Measurements from ENCODE around the gene KRT8.
"Not testable (repeated sequence)": the region's sequence is repeated elsewhere in the genome, so short reads cannot be mapped to it uniquely, and the experiment has no call there.

KRT8 gene

DNA sequence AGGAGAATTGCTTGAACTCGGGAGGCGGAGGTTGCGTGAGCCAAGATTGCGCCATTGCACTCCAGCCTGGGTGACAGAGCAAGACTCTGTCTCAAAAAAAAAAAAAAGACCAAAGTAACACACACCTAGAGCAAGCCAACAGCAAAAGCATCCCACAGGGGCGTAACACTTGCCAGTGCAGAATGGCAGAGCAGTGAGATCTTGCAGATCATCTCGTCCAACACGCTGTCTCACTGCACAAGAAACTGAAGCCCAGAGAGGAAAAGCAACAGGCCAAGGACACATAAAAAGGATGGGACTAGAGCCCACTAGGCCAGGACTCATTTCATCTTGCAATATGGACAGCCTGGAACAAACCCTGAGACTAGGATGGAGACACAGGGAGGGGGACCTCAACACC is 43.4 kb downstream of the KRT8 start:
- no peaks in the 10 kb centered on the region for H3K9me3 Mint-ChIP-seq
- H3K4me1 Mint-ChIP-seq (ENCODE audit: low read depth) = no peaks in the 10 kb centered on the region
- H3K36me3 Mint-ChIP-seq (ENCODE audit: low read depth) = no peaks in the 10 kb centered on the region
- H3K27me3 Mint-ChIP-seq = no peaks in the 10 kb centered on the region
- H3K4me3 Mint-ChIP-seq = no peak overlapping the region
- no peak for DNase-seq
- no peak overlapping the region for H3K27ac Mint-ChIP-seq

DNA sequence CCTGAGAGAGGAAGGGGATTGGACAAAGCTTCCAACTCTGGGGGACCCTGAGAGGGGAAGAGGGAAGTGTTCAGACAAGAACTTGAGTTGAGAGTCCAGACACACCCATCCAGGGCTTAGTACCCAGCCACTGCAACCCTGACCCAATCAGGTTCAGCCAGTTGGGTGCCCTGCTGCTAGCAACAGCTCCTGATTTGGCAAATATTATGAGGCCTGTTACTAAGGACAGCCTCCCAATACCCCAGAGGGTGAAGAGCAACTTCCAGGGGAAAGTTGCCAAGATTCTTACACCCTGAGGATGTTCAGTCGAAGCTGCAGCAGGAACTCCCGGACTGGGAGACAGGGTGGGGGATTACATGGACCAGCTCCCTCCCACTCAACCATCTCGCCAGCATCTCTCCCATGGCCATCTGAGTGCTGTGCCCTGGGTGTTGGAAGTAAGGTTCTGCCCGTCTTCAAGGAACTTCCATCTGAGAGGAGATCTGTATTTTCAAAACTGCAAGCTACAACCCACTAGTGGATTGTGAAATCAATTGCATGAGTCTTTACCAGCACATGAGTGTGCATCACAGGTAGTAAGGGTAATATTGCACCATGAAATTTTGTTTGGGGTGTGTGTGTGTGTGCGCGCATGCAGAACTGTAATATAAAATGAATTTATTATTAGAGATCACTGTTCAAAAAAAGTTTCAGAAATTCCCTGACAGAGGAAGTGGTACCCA is 44.6 kb downstream of the KRT8 start:
- no peaks in the 10 kb centered on the region for H3K27me3 Mint-ChIP-seq
- H3K4me3 Mint-ChIP-seq = no peak overlapping the region
- H3K36me3 Mint-ChIP-seq (ENCODE audit: low read depth) = no peaks in the 10 kb centered on the region
- peaks cover 2% of the 10 kb centered on the region for H3K4me1 Mint-ChIP-seq (ENCODE audit: low read depth)
- H3K9me3 Mint-ChIP-seq = no peaks in the 10 kb centered on the region
- H3K27ac Mint-ChIP-seq = no peak overlapping the region
- no peak for DNase-seq

DNA sequence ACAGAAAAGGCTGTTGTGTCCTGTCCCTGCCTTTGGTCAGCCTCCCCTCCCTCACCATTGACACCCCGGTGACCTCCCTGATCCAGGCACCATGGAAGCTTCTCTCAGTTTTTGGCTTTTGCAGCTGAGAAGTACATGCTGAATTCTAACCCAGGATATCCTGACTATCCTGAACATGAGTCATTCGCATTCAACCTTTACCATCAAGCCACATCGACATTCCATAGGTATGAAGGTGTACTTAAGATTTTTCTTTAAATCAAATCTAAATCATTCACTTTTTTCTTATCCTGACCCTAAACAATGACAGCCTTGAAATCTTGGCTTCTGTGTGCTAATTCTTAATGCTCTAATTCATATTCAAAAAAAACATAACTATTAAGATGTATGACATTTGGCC is 47.4 kb downstream of the KRT8 start:
- no peak for DNase-seq
- H3K4me3 Mint-ChIP-seq = no peak overlapping the region
- no peak overlapping the region for H3K27ac Mint-ChIP-seq
- peaks cover 2% of the 10 kb centered on the region for H3K4me1 Mint-ChIP-seq (ENCODE audit: low read depth)
- no peaks in the 10 kb centered on the region for H3K36me3 Mint-ChIP-seq (ENCODE audit: low read depth)
- H3K9me3 Mint-ChIP-seq = no peaks in the 10 kb centered on the region
- no peaks in the 10 kb centered on the region for H3K27me3 Mint-ChIP-seq

DNA sequence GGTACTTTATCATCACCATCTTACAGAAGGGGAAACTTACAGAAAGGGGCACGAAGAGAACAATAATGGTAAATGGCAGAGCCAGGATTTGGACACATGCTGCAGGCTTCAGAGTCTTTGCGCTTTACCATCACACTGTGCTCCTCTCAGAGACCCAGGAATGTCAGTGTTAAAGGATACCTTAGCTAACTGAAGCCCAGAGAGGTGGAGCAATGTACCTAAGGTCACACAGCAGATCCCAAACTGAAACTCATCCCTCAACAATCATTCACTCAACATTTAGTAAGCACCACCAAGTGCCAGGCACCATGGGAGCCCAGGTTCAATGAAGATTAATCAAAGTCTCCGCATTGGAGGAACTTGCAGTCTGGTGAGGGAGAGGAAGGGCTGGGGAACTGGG is 48.1 kb downstream of the KRT8 start:
- no peak overlapping the region for H3K27ac Mint-ChIP-seq
- DNase-seq = no peak
- H3K4me1 Mint-ChIP-seq (ENCODE audit: low read depth) = peaks cover 2% of the 10 kb centered on the region
- H3K4me3 Mint-ChIP-seq = no peak overlapping the region
- H3K9me3 Mint-ChIP-seq = no peaks in the 10 kb centered on the region
- no peaks in the 10 kb centered on the region for H3K36me3 Mint-ChIP-seq (ENCODE audit: low read depth)
- no peaks in the 10 kb centered on the region for H3K27me3 Mint-ChIP-seq

DNA sequence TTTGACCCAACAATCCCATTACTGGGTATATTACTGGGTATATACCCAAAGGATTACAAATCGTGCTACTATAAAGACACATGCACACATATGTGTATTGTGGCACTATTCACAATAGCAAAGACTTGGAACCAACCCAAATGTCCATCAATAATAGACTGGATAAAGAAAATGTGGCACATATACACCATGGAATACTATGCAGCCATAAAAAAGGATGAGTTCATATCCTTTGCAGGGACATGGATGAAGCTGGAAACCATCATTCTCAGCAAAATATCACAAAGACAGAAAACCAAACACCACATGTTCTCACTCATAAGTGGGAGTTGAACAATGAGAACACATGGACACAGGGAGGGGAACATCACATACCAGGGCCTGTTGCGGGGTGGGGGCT is 48.8 kb downstream of the KRT8 start:
- not testable (repeated sequence) for H3K4me1 Mint-ChIP-seq (ENCODE audit: low read depth); H3K36me3 Mint-ChIP-seq (ENCODE audit: low read depth); H3K4me3 Mint-ChIP-seq; H3K27ac Mint-ChIP-seq; DNase-seq; H3K9me3 Mint-ChIP-seq; H3K27me3 Mint-ChIP-seq

DNA sequence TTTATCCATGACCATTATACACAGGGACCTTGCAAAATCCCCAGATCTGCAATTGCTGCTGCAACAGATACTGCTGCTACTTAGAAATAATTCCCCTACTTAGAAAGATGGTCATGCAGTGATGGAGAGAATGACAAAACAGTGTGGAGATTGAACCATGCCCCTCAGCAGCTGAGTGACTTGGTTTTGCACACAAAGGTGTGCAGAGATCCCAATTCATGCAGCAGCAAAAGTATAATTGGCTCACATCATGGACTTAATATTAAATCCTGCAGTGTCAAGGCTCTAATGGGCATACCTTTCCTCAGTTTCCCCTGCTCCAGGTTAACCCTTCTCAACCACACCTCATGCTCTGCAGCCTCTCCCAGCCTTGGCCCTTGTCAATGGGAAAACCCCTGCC is 53.1 kb downstream of the KRT8 start:
- H3K4me1 Mint-ChIP-seq (ENCODE audit: low read depth) = peaks cover 6% of the 10 kb centered on the region
- no peak overlapping the region for H3K27ac Mint-ChIP-seq
- no peaks in the 10 kb centered on the region for H3K36me3 Mint-ChIP-seq (ENCODE audit: low read depth)
- no peaks in the 10 kb centered on the region for H3K9me3 Mint-ChIP-seq
- DNase-seq = no peak
- no peak overlapping the region for H3K4me3 Mint-ChIP-seq
- peaks cover 3% of the 10 kb centered on the region for H3K27me3 Mint-ChIP-seq

DNA sequence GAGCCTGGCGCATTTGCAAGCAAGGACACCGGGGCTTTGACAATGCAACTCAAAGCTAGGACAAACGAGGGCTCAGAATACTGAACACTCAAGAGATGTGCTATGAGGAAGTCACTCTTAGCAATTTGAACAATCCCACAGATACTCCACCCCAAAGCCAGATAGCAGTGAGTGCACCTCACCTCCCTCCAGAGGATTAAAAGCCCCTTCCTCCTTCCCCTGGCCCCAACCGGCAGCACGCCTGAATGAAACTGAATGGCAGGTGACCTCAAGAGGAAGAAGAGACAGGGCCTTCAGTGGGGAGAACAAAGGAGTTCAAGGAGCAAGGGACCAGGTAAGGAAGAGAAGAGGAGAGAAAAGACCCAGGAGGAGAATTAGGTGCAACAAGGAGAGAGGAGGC is 54.2 kb downstream of the KRT8 start:
- Mint-ChIP-seq H3K9me3 (no peaks in the 10 kb centered on the region), H3K4me3 (no peak overlapping the region), H3K27ac (no peak overlapping the region), H3K36me3 (ENCODE audit: low read depth) (no peaks in the 10 kb centered on the region), H3K27me3 (peaks cover 3% of the 10 kb centered on the region), H3K4me1 (ENCODE audit: low read depth) (peaks cover 6% of the 10 kb centered on the region)
- DNase-seq = no peak

DNA sequence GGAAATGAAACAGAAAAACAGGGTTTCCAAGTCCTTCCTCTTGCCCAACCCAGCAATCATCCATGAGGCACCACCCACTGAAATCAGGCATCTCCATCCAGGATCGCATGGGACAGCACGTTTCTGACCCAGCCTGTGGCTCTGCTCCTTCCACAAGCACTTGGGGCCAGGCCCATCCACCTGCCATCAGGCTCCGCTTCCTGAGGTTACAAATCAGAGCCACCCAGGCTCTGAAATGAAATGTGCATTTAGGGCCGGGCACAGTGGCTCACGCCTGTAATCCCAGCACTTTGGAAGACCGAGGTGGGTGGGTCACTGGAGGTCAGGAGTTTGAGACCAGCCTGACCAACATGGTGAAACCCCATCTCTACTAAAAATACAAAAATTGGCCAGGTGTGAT is 55.4 kb downstream of the KRT8 start:
- H3K27ac Mint-ChIP-seq = no peak overlapping the region
- H3K27me3 Mint-ChIP-seq = peaks cover 3% of the 10 kb centered on the region
- DNase-seq = no peak
- H3K36me3 Mint-ChIP-seq (ENCODE audit: low read depth) = no peaks in the 10 kb centered on the region
- H3K4me1 Mint-ChIP-seq (ENCODE audit: low read depth) = peaks cover 4% of the 10 kb centered on the region
- no peak overlapping the region for H3K4me3 Mint-ChIP-seq
- no peaks in the 10 kb centered on the region for H3K9me3 Mint-ChIP-seq

DNA sequence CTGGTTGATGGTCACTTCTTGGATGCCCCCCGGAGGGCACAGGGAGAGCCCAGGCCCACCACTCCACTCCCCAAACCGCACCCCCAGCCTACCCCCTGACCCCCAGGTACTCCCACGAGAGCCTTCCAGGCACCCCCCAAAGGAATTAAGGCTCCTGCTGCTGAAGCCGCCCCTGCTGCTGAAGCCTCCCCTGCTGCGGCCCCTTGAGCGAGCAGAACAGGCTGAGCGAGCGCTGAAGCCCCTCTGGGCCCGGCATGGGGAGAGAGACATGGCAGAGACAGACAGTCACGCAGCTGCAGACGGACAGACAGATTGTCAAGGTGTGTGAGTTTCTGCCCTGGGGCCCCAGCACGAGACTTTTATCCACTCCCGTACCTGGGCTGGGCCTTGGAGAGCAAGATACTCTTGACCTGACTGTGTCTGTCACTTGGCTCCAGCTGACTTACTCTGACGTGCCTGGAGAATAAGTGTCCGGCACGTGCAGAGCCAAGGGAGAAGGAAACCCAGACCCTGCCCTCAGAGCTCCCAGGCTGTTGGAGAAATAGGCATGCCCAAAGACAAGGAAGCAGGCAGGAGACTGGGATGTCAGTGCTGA is 56.1 kb downstream of the KRT8 start, which contains the start of gene KRT78:
KRT78 (minus strand) TSS at position 334 of the 595 bp plus-strand sequence; CDS start at position 270, 64 bp downstream.
- H3K9me3 Mint-ChIP-seq = no peaks in the 10 kb centered on the region
- no peaks in the 10 kb centered on the region for H3K36me3 Mint-ChIP-seq (ENCODE audit: low read depth)
- peaks cover 4% of the 10 kb centered on the region for H3K4me1 Mint-ChIP-seq (ENCODE audit: low read depth)
- H3K4me3 Mint-ChIP-seq = no peak within 1 kb of the TSS
- DNase-seq = no peak
- no peak within 1 kb of the TSS for H3K27ac Mint-ChIP-seq
- peaks cover 3% of the 10 kb centered on the region for H3K27me3 Mint-ChIP-seq

DNA sequence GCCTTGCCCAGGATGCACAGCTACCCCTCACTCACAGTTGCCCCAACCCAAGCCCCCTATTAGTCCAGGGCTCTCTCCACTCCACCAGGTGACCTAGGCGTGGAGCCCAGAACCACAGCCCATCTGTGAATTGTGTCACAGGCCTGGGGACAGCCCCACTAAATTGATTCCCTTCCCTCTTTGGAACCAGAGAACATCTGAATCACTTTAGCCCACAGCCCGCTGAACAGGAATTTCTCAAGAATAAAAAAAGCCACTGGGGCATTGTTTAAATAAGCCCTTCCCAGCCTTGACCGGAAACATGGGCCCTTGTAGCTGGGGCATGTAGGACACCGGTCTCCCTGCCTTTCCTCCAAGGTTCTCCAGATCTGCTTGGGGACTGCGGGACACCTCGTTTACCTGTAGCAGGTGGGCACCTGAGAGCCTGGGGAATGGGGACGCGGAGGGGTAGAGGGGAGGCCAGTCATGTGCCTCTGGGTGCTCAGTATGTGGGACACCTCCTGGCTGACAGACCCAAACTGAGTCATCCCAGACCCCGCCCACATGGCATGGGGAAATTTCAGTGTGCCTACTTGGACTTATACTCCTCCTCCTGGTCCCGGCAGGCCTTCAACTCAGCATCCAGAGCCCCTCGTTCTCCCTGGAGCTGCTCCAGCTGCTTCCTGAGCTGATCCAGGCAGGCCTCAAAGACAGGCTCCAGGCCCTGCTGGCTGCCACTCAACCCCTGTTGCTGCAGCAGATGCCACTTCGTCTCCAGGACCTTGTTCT is 57.4 kb downstream of the KRT8 start:
- no peak for DNase-seq
- Mint-ChIP-seq H3K4me1 (ENCODE audit: low read depth) (peaks cover 4% of the 10 kb centered on the region), H3K27me3 (peaks cover 3% of the 10 kb centered on the region), H3K4me3 (no peak overlapping the region), H3K27ac (no peak overlapping the region), H3K9me3 (no peaks in the 10 kb centered on the region), H3K36me3 (ENCODE audit: low read depth) (no peaks in the 10 kb centered on the region)

Data from activated T-cell treated with anti-CD3 and anti-CD28 coated beads, Interleukin-2, amount 50 U/mL, for 24 hours (primary cell).